OCI-LY1 (cell line): ENCODE results near the gene TRIM29.

Experiments used
- H2AFZ ChIP-seq: fragments of 200-600 bp; sonication (generic), shearing (Covaris generic); 2 replicates; pipeline ENCODE4 v1.6.0; 2014; ENCODE audit warnings: antibody characterized with exemption, mild to moderate bottlenecking, low read length
- H3F3A ChIP-seq: fragments of 200-600 bp; sonication (generic), shearing (Covaris generic); 2 replicates; pipeline ENCODE4 v1.6.0; 2014; ENCODE audit warnings: mild to moderate bottlenecking, antibody characterized with exemption, low read length, moderate library complexity; ENCODE audit not compliant: insufficient read depth
- H3K27ac ChIP-seq: fragments of 200-600 bp; sonication (generic); 2 replicates; pipeline ENCODE4 v1.5.1; 2014; ENCODE audit warnings: low read length, mixed run types, mild to moderate bottlenecking, low read depth; ENCODE audit not compliant: poor library complexity, severe bottlenecking
- H3K27me3 ChIP-seq: fragments of 200-600 bp; sonication (generic); 2 replicates; pipeline ENCODE4 v1.6.0; 2014; ENCODE audit warnings: antibody characterized with exemption, mild to moderate bottlenecking, low read length, moderate library complexity; ENCODE audit not compliant: insufficient read depth
- H3K36me3 ChIP-seq: fragments of 200-600 bp; sonication (generic); 2 replicates; pipeline ENCODE4 v1.6.1; 2014; ENCODE audit warnings: mild to moderate bottlenecking, antibody characterized with exemption, low read length, moderate library complexity, mixed read lengths; ENCODE audit not compliant: insufficient read depth
- H3K4me1 ChIP-seq: fragments of 200-600 bp; sonication (generic); 2 replicates; pipeline ENCODE4 v1.5.1; 2014; ENCODE audit warnings: mild to moderate bottlenecking, low read length, moderate library complexity; ENCODE audit not compliant: insufficient read depth, severe bottlenecking
- H3K4me2 ChIP-seq: fragments of 200-600 bp; sonication (generic), shearing (Covaris generic); 2 replicates; pipeline ENCODE4 v1.6.1; 2014; ENCODE audit warnings: low read length
- H3K4me3 ChIP-seq: fragments of 200-600 bp; sonication (generic); 2 replicates; pipeline ENCODE4 v1.5.1; 2014; ENCODE audit warnings: low read length, low read depth, mild to moderate bottlenecking, mixed read lengths; ENCODE audit not compliant: poor library complexity, severe bottlenecking
- H3K79me2 ChIP-seq: fragments of 200-600 bp; shearing (Covaris generic); 2 replicates; pipeline ENCODE4 v1.6.1; 2016; ENCODE audit warnings: mixed run types, low read length, mixed read lengths; ENCODE audit not compliant: insufficient read depth
- H3K9ac ChIP-seq: fragments of 200-600 bp; sonication (generic), shearing (Covaris generic); 2 replicates; pipeline ENCODE4 v1.6.1; 2014; ENCODE audit warnings: mild to moderate bottlenecking, low read length, mixed read lengths
- H3K9me2 ChIP-seq: fragments of 200-600 bp; sonication (generic), shearing (Covaris generic); 2 replicates; pipeline ENCODE4 v1.6.1; 2014; ENCODE audit warnings: low read depth, mild to moderate bottlenecking, low read length, mixed read lengths
- H3K9me3 ChIP-seq: fragments of 200-600 bp; shearing (Covaris generic); 2 replicates; pipeline ENCODE4 v1.6.1; 2014; ENCODE audit warnings: low read length, mixed read lengths
- H4K20me1 ChIP-seq: fragments of 200-600 bp; sonication (generic), shearing (Covaris generic); 2 replicates; pipeline ENCODE4 v1.6.0; 2016; ENCODE audit warnings: mild to moderate bottlenecking, low read length; ENCODE audit not compliant: insufficient read depth
- EZH2 ChIP-seq: fragments of 200-600 bp; sonication (generic), shearing (Covaris generic); IDR thresholded peaks from 2 replicates; pipeline ENCODE4 v1.8.0; 2017; ENCODE audit warnings: borderline replicate concordance, mixed run types, mild to moderate bottlenecking, antibody characterized with exemption, low read length, moderate library complexity, mixed read lengths
- TF ChIP-seq, protein P1 (sequence below): fragments of 200-600 bp; sonication (generic), shearing (Covaris generic); IDR thresholded peaks from 2 replicates; pipeline ENCODE4 v1.5.1; 2017; ENCODE audit warnings: mild to moderate bottlenecking, antibody characterized with exemption, low read length, moderate library complexity, mixed read lengths

TRIM29 gene

DNA sequence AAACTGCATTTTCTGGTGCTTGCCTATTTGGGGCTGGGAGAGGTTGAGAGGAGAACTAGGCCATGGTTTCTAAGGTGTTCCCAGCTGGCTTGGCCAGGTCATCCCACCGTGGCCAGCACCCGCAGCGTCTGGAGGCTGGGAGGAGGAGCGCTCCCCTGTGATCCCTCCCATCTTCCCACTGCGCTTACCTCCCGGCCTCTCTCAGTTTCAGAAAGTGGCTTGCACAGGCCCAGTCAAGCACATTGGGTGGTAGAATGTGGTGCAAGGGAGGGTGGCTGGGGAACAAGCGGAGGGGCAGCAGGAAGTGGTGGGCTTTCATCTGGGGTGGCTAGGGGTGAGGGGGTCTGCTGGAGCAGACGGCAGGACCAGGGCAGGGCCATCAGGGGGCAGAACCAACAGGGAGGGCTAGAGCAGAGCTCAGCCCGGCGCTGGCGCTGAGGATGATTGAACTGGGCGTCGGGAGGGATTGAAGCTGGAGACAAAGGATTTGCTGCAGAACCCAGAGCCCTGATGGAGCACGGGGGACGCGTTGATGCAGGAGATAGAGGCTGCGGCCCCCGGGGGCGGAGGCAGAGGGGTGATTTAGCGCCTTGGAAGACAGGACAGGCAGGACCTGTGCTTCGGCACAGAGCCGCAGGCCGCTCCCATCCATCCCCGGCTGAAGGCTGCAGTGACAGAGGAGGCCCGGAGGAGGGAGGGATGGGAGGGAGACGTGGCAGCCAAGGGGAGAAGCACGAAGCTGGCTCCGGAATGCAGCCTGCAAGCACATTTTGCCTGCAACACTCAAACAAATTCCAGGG, 76.0 kb downstream of the TRIM29 start:
- no peaks in the 10 kb centered on the region for H3K4me1 ChIP-seq
- no peaks in the 10 kb centered on the region for H3K27me3 ChIP-seq
- no peak overlapping the region for H3K4me3 ChIP-seq
- H3K36me3 ChIP-seq = no peaks in the 10 kb centered on the region
- no peaks in the 10 kb centered on the region for H3K9me3 ChIP-seq
- no peaks in the 10 kb centered on the region for H3K79me2 ChIP-seq
- H3K4me2 ChIP-seq = no peak overlapping the region
- H4K20me1 ChIP-seq = no peaks in the 10 kb centered on the region
- no peak overlapping the region for H3K27ac ChIP-seq
- H3K9ac ChIP-seq = no peak overlapping the region
- TF ChIP-seq, protein P1, sequence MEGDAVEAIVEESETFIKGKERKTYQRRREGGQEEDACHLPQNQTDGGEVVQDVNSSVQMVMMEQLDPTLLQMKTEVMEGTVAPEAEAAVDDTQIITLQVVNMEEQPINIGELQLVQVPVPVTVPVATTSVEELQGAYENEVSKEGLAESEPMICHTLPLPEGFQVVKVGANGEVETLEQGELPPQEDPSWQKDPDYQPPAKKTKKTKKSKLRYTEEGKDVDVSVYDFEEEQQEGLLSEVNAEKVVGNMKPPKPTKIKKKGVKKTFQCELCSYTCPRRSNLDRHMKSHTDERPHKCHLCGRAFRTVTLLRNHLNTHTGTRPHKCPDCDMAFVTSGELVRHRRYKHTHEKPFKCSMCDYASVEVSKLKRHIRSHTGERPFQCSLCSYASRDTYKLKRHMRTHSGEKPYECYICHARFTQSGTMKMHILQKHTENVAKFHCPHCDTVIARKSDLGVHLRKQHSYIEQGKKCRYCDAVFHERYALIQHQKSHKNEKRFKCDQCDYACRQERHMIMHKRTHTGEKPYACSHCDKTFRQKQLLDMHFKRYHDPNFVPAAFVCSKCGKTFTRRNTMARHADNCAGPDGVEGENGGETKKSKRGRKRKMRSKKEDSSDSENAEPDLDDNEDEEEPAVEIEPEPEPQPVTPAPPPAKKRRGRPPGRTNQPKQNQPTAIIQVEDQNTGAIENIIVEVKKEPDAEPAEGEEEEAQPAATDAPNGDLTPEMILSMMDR = no peak
- no peak for TF ChIP-seq EZH2
- H3K9me2 ChIP-seq = no peaks in the 10 kb centered on the region
- no peak overlapping the region for H2AFZ ChIP-seq
- no peaks in the 10 kb centered on the region for H3F3A ChIP-seq
